Vagina (tissue), 2 donors: Measurements from ENCODE around the gene OXSR1.

Source experiments
- POLR2A ChIP-seq, 2 donors: fragments of 450-650 bp; IDR thresholded peaks; one replicate each; pipeline ENCODE4 v1.6.1; 2017; ENCODE audit warnings: antibody characterized with exemption in 2 of 2, mild to moderate bottlenecking in 2 of 2, moderate library complexity in 2 of 2
- POLR2AphosphoS5 ChIP-seq, 2 donors: sonication (generic); formaldehyde crosslinking; IDR thresholded peaks; one replicate each; pipeline ENCODE4 v1.9.0; 2017; ENCODE audit warnings: antibody characterized with exemption in 2 of 2, mild to moderate bottlenecking in 2 of 2, low read depth in 1 of 2; ENCODE audit not compliant: insufficient read depth in 1 of 2
- TF ChIP-seq, protein P1 (sequence below), 3 experiments: fragments of 450-650 bp in 2 of 3; fragments of 200-600 bp in 1 of 3; sonication (generic) in 1 of 3; IDR thresholded peaks; one replicate each; pipeline ENCODE4 v1.5.1; 2017 to 2019; ENCODE audit warnings: antibody characterized with exemption in 3 of 3, mild to moderate bottlenecking in 2 of 3, moderate library complexity in 2 of 3

GRCh38 chr3:38205472-38205805 is 40.1 kb downstream of the OXSR1 start:
- TF ChIP-seq POLR2A (IDR thresholded peaks at IDR 0.05) (no peak), POLR2AphosphoS5 (IDR thresholded peaks at IDR 0.05; ENCODE audit: insufficient read depth in 1 of 2, low read depth in 1 of 2) (no peak)
- TF ChIP-seq, protein P1, sequence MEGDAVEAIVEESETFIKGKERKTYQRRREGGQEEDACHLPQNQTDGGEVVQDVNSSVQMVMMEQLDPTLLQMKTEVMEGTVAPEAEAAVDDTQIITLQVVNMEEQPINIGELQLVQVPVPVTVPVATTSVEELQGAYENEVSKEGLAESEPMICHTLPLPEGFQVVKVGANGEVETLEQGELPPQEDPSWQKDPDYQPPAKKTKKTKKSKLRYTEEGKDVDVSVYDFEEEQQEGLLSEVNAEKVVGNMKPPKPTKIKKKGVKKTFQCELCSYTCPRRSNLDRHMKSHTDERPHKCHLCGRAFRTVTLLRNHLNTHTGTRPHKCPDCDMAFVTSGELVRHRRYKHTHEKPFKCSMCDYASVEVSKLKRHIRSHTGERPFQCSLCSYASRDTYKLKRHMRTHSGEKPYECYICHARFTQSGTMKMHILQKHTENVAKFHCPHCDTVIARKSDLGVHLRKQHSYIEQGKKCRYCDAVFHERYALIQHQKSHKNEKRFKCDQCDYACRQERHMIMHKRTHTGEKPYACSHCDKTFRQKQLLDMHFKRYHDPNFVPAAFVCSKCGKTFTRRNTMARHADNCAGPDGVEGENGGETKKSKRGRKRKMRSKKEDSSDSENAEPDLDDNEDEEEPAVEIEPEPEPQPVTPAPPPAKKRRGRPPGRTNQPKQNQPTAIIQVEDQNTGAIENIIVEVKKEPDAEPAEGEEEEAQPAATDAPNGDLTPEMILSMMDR (IDR thresholded peaks at IDR 0.05) = no peak
